ENCODE data around the gene ZNRF1. TPM values are rescaled to one million over a fixed set of nuclear protein-coding genes. Genes with fewer than 3 reads are reported as not detected.
"Not testable (repeated sequence)": the region's sequence is repeated elsewhere in the genome, so short reads cannot be mapped to it uniquely, and the experiment has no call there.

ZNRF1 gene
- total and polyA plus RNA-seq, 5 donors from 2014 or later = 3.2 to 15.1 (median 6.2) TPM

DNA sequence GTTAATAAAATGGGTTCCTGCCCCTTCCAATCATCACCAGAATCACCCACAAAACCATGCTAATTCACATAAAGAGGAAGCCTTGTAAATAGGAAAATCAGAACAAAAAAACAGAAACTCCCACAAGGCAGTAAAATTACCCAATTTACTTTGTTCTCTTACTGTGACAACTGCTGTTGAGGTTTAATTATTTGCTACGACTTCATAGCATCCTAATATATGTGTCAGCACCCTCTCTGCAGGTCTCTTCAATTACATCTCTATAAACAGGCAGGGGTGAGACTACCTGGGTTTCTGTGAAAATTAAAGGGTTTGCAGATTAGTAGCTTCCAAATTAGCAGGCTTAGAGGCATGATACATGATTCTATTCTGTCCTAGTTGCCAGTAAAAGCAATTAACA lies 16.6 kb upstream of the ZNRF1 start:
- Histone ChIP-seq H3K4me3 (ENCODE audit: low read depth, low read length) (no peak overlapping the region), H3K4me1 (ENCODE audit: control insufficient read depth, insufficient read depth, low read length, poor library complexity, severe bottlenecking) (peaks cover 11% of the 10 kb centered on the region), H3K27ac (ENCODE audit: insufficient read depth, low read length, poor library complexity, severe bottlenecking) (no peak overlapping the region), H3K36me3 (ENCODE audit: control insufficient read depth, insufficient read depth, low read length) (peaks cover 6% of the 10 kb centered on the region), H3K9me3 (ENCODE audit: control insufficient read depth in 2 of 2, low read length in 2 of 2) (no peaks in the 10 kb centered on the region), H3K27me3 (ENCODE audit: control insufficient read depth, insufficient read depth, low read length) (no peaks in the 10 kb centered on the region)
- Mint-ChIP-seq H3K4me3 (peak overlapping the region in 3 of 4 donors; percentile 80 to 93 (median 86)), H3K4me1 (peaks cover 5 to 36% (median 24%) of the 10 kb centered on the region in 4 donors), H3K27me3 (peaks cover 6% of the 10 kb centered on the region), H3K9me3 (no peaks in the 10 kb centered on the region), H3K36me3 (peaks cover 3% of the 10 kb centered on the region), H3K27ac (no peak overlapping the region)
- DNase-seq (no peak), ATAC-seq (ENCODE audit: low read depth in 2 of 2) (no peak)

- Mint-ChIP-seq H3K9me3 (no peaks in the 10 kb centered on the region), H3K4me1 (peaks cover 5 to 29% (median 18%) of the 10 kb centered on the region in 4 donors), H3K27ac (peak overlapping the region in 1 of 3 donors; percentile 98), H3K4me3 (peak overlapping the region; percentile 94 to 99 (median 98)), H3K36me3 (no peaks in the 10 kb centered on the region), H3K27me3 (peaks cover 8% of the 10 kb centered on the region)
- DNase-seq (no peak), ATAC-seq (ENCODE audit: low read depth in 2 of 2) (no peak)
- Histone ChIP-seq H3K9me3 (ENCODE audit: control insufficient read depth in 2 of 2, low read length in 2 of 2) (no peaks in the 10 kb centered on the region), H3K27me3 (ENCODE audit: control insufficient read depth, insufficient read depth, low read length) (no peaks in the 10 kb centered on the region), H3K4me1 (ENCODE audit: control insufficient read depth, insufficient read depth, low read length, poor library complexity, severe bottlenecking) (peaks cover 11% of the 10 kb centered on the region), H3K27ac (ENCODE audit: insufficient read depth, low read length, poor library complexity, severe bottlenecking) (peak overlapping the region; percentile 75), H3K36me3 (ENCODE audit: control insufficient read depth, insufficient read depth, low read length) (no peaks in the 10 kb centered on the region), H3K4me3 (ENCODE audit: low read depth, low read length) (peak overlapping the region; percentile 82)
These were observed 14.7 kb upstream of the ZNRF1 start for GRCh38 chr16:74984194-74984528.

DNA sequence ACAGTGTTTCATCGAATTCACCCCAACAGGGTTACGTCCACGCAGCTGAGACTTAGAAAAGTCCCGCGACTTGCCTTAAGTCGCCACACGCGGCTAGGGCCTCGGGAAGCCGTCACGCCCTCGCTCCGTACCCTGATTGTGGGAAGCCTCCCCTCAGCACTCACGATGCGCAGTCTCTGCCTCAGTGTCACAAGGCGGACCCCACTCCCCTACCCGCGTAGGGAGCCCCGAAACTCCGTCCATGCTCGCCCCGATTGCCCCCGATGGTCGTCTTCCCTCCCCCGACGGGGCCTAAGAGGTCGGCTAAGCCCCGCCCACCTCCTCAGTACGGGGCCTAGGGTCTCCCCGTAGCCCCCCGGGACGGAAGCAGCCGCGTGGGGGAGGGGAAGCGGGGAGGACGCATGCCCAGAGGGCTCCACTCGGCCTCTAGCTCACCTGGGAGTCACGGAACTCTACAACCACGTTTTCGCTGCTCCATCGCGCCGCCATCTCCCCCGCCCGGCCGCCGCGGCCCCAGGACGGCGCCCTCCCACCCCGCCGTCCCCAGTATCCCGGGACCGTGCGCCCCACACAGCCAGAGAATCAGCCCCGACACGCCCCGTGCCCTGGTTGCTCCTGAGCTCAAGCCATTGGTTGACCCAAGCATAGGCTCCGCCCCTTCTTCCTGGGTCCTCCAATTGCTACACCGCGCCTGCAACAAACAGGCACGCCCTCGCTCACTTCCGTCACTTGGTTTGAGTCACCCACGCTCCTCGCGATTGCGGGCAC lies 14.1 kb upstream of the ZNRF1 start, which contains the start of gene WDR59:
Gene WDR59 (minus strand): TSS at position 595 of the 768 bp plus-strand sequence. CDS start 106 bp downstream, at position 489.
- Histone ChIP-seq H3K9me3 (ENCODE audit: control insufficient read depth in 2 of 2, low read length in 2 of 2) (no peaks in the 10 kb centered on the region), H3K27me3 (ENCODE audit: control insufficient read depth, insufficient read depth, low read length) (no peaks in the 10 kb centered on the region), H3K4me1 (ENCODE audit: control insufficient read depth, insufficient read depth, low read length, poor library complexity, severe bottlenecking) (peaks cover 11% of the 10 kb centered on the region), H3K36me3 (ENCODE audit: control insufficient read depth, insufficient read depth, low read length) (no peaks in the 10 kb centered on the region), H3K4me3 (ENCODE audit: low read depth, low read length) (peak within 1 kb of the TSS; percentile 82), H3K27ac (ENCODE audit: insufficient read depth, low read length, poor library complexity, severe bottlenecking) (peak within 1 kb of the TSS; percentile 75)
- H3K27me3 Mint-ChIP-seq = peaks cover 13% of the 10 kb centered on the region
- no peaks in the 10 kb centered on the region for H3K36me3 Mint-ChIP-seq
- no peaks in the 10 kb centered on the region for H3K9me3 Mint-ChIP-seq
- peak; percentile 99 for ATAC-seq (ENCODE audit: low read depth in 2 of 2)
- H3K4me3 Mint-ChIP-seq = peak within 1 kb of the TSS; percentile 94 to 99 (median 98)
- H3K4me1 Mint-ChIP-seq = peaks cover 5 to 29% (median 18%) of the 10 kb centered on the region in 4 donors
- peak within 1 kb of the TSS; percentile 85 to 98 (median 90) for H3K27ac Mint-ChIP-seq
- peak; percentile 99 to 100 (median 99) for DNase-seq

GRCh38 chr16:74987027-74987681 lies 11.7 kb upstream of the ZNRF1 start:
- Mint-ChIP-seq H3K4me1 (peaks cover 5 to 28% (median 18%) of the 10 kb centered on the region in 4 donors), H3K27ac (no peak overlapping the region), H3K36me3 (no peaks in the 10 kb centered on the region), H3K9me3 (no peaks in the 10 kb centered on the region), H3K4me3 (no peak overlapping the region), H3K27me3 (peaks cover 27% of the 10 kb centered on the region)
- Histone ChIP-seq H3K36me3 (ENCODE audit: control insufficient read depth, insufficient read depth, low read length) (no peaks in the 10 kb centered on the region), H3K9me3 (ENCODE audit: control insufficient read depth in 2 of 2, low read length in 2 of 2) (no peaks in the 10 kb centered on the region), H3K4me1 (ENCODE audit: control insufficient read depth, insufficient read depth, low read length, poor library complexity, severe bottlenecking) (peaks cover 11% of the 10 kb centered on the region), H3K4me3 (ENCODE audit: low read depth, low read length) (no peak overlapping the region), H3K27ac (ENCODE audit: insufficient read depth, low read length, poor library complexity, severe bottlenecking) (no peak overlapping the region), H3K27me3 (ENCODE audit: control insufficient read depth, insufficient read depth, low read length) (no peaks in the 10 kb centered on the region)
- DNase-seq (no peak), ATAC-seq (ENCODE audit: low read depth in 2 of 2) (no peak)

DNA sequence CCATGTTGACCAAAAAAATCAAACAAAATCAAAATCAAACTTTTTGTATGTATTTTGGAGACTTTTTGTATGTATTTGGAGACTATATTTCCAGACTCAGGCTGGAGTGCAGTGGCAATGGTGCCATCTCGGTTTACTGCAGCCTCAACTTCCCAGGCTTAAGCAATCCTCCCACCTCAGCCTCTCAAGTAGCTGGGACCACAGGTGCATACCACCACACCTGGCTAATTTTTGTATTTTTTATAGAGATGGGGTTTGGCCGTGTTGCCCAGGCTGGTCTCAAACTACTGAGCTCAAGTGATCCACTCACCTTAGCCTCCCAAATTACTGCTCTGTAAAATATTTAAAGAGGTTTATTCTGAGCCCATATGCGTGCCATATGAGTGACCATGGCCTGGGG lies 9.0 kb upstream of the ZNRF1 start:
- not testable (repeated sequence) for H3K27me3 ChIP-seq (ENCODE audit: control insufficient read depth, insufficient read depth, low read length); DNase-seq; H3K27ac ChIP-seq (ENCODE audit: insufficient read depth, low read length, poor library complexity, severe bottlenecking); H3K36me3 ChIP-seq (ENCODE audit: control insufficient read depth, insufficient read depth, low read length); H3K36me3 Mint-ChIP-seq; H3K4me3 ChIP-seq (ENCODE audit: low read depth, low read length); H3K4me1 ChIP-seq (ENCODE audit: control insufficient read depth, insufficient read depth, low read length, poor library complexity, severe bottlenecking); H3K4me1 Mint-ChIP-seq; H3K9me3 Mint-ChIP-seq; H3K27ac Mint-ChIP-seq; ATAC-seq (ENCODE audit: low read depth in 2 of 2); H3K9me3 ChIP-seq (ENCODE audit: control insufficient read depth in 2 of 2, low read length in 2 of 2)
- Mint-ChIP-seq H3K4me3 (peak overlapping the region in 1 of 4 donors; percentile 77), H3K27me3 (peaks cover 37% of the 10 kb centered on the region)

GRCh38 chr16:74990832-74991231 lies 8.0 kb upstream of the ZNRF1 start:
- ATAC-seq (ENCODE audit: low read depth in 2 of 2) = no peak
- no peaks in the 10 kb centered on the region for H3K4me1 Mint-ChIP-seq

GRCh38 chr16:74991268-74991592 lies 7.6 kb upstream of the ZNRF1 start:
- no peak for DNase-seq
- Mint-ChIP-seq H3K36me3 (no peaks in the 10 kb centered on the region), H3K4me1 (no peaks in the 10 kb centered on the region), H3K9me3 (no peaks in the 10 kb centered on the region), H3K4me3 (no peak overlapping the region), H3K27ac (no peak overlapping the region), H3K27me3 (peaks cover 36% of the 10 kb centered on the region)
- Histone ChIP-seq H3K9me3 (ENCODE audit: control insufficient read depth in 2 of 2, low read length in 2 of 2) (no peaks in the 10 kb centered on the region), H3K27me3 (ENCODE audit: control insufficient read depth, insufficient read depth, low read length) (peaks cover 4% of the 10 kb centered on the region), H3K36me3 (ENCODE audit: control insufficient read depth, insufficient read depth, low read length) (no peaks in the 10 kb centered on the region), H3K27ac (ENCODE audit: insufficient read depth, low read length, poor library complexity, severe bottlenecking) (no peak overlapping the region), H3K4me1 (ENCODE audit: control insufficient read depth, insufficient read depth, low read length, poor library complexity, severe bottlenecking) (no peaks in the 10 kb centered on the region), H3K4me3 (ENCODE audit: low read depth, low read length) (no peak overlapping the region)
- no peak for ATAC-seq (ENCODE audit: low read depth in 2 of 2)

More at GRCh38 chr16:74990832-74991231, 8.0 kb upstream of the ZNRF1 start:
- no peaks in the 10 kb centered on the region for H3K36me3 ChIP-seq (ENCODE audit: control insufficient read depth, insufficient read depth, low read length)
- H3K4me3 ChIP-seq (ENCODE audit: low read depth, low read length) = no peak overlapping the region
- Mint-ChIP-seq H3K4me3 (no peak overlapping the region), H3K9me3 (no peaks in the 10 kb centered on the region), H3K27ac (no peak overlapping the region), H3K36me3 (no peaks in the 10 kb centered on the region), H3K27me3 (peaks cover 32% of the 10 kb centered on the region)
- DNase-seq = no peak
- H3K9me3 ChIP-seq (ENCODE audit: control insufficient read depth in 2 of 2, low read length in 2 of 2) = no peaks in the 10 kb centered on the region
- no peaks in the 10 kb centered on the region for H3K4me1 ChIP-seq (ENCODE audit: control insufficient read depth, insufficient read depth, low read length, poor library complexity, severe bottlenecking)
- H3K27ac ChIP-seq (ENCODE audit: insufficient read depth, low read length, poor library complexity, severe bottlenecking) = no peak overlapping the region
- H3K27me3 ChIP-seq (ENCODE audit: control insufficient read depth, insufficient read depth, low read length) = peaks cover 4% of the 10 kb centered on the region

Measured in CD4-positive, CD25-positive, alpha-beta regulatory T cell (primary cell).